ENCODE results near the gene PRDX2.

PRDX2 gene

GRCh38 chr19:12782424-12783290, 18.9 kb downstream of the PRDX2 start:
- Mint-ChIP-seq H3K9me3 (no peaks in the 10 kb centered on the region), H3K27ac (peak overlapping the region; percentile 97), H3K36me3 (ENCODE audit: low read depth) (no peaks in the 10 kb centered on the region), H3K4me1 (ENCODE audit: low read depth) (peaks cover 43% of the 10 kb centered on the region), H3K4me3 (no peak overlapping the region), H3K27me3 (no peaks in the 10 kb centered on the region)

- H3K9me3 Mint-ChIP-seq = no peaks in the 10 kb centered on the region
- H3K27ac Mint-ChIP-seq = peak overlapping the region; percentile 97
- no peaks in the 10 kb centered on the region for H3K36me3 Mint-ChIP-seq (ENCODE audit: low read depth)
Observed at GRCh38 chr19:12782174-12782423, 19.5 kb downstream of the PRDX2 start.

GRCh38 chr19:12779162-12779993, 22.2 kb downstream of the PRDX2 start:
- Mint-ChIP-seq H3K36me3 (ENCODE audit: low read depth) (no peaks in the 10 kb centered on the region), H3K4me1 (ENCODE audit: low read depth) (peaks cover 36% of the 10 kb centered on the region), H3K9me3 (no peaks in the 10 kb centered on the region), H3K4me3 (peak overlapping the region; percentile 67), H3K27ac (peak overlapping the region; percentile 91), H3K27me3 (no peaks in the 10 kb centered on the region)

More at GRCh38 chr19:12782174-12782423, 19.5 kb downstream of the PRDX2 start:
- Mint-ChIP-seq H3K4me1 (ENCODE audit: low read depth) (peaks cover 42% of the 10 kb centered on the region), H3K27me3 (no peaks in the 10 kb centered on the region), H3K4me3 (no peak overlapping the region)

- Mint-ChIP-seq H3K36me3 (ENCODE audit: low read depth) (no peaks in the 10 kb centered on the region), H3K9me3 (no peaks in the 10 kb centered on the region), H3K27me3 (no peaks in the 10 kb centered on the region), H3K4me3 (peak overlapping the region; percentile 89), H3K27ac (peak overlapping the region; percentile 91), H3K4me1 (ENCODE audit: low read depth) (peaks cover 38% of the 10 kb centered on the region)
Observed at GRCh38 chr19:12778905-12779161, 22.8 kb downstream of the PRDX2 start.

GRCh38 chr19:12778017-12778904, 23.3 kb downstream of the PRDX2 start:
- peak overlapping the region; percentile 89 for H3K4me3 Mint-ChIP-seq
- H3K4me1 Mint-ChIP-seq (ENCODE audit: low read depth) = peaks cover 43% of the 10 kb centered on the region
- no peaks in the 10 kb centered on the region for H3K9me3 Mint-ChIP-seq
- H3K27me3 Mint-ChIP-seq = no peaks in the 10 kb centered on the region
- no peaks in the 10 kb centered on the region for H3K36me3 Mint-ChIP-seq (ENCODE audit: low read depth)
- H3K27ac Mint-ChIP-seq = peak overlapping the region; percentile 91

GRCh38 chr19:12777217-12778016, 24.2 kb downstream of the PRDX2 start:
- no peaks in the 10 kb centered on the region for H3K27me3 Mint-ChIP-seq
- no peaks in the 10 kb centered on the region for H3K36me3 Mint-ChIP-seq (ENCODE audit: low read depth)
- H3K9me3 Mint-ChIP-seq = no peaks in the 10 kb centered on the region
- peak overlapping the region; percentile 91 for H3K27ac Mint-ChIP-seq
- peaks cover 43% of the 10 kb centered on the region for H3K4me1 Mint-ChIP-seq (ENCODE audit: low read depth)
- H3K4me3 Mint-ChIP-seq = peak overlapping the region; percentile 89

- peak within 1 kb of the TSS; percentile 74 for H3K4me3 Mint-ChIP-seq
- H3K27me3 Mint-ChIP-seq = no peaks in the 10 kb centered on the region
- H3K9me3 Mint-ChIP-seq = no peaks in the 10 kb centered on the region
- no peaks in the 10 kb centered on the region for H3K36me3 Mint-ChIP-seq (ENCODE audit: low read depth)
- peaks cover 32% of the 10 kb centered on the region for H3K4me1 Mint-ChIP-seq (ENCODE audit: low read depth)
- H3K27ac Mint-ChIP-seq = peak within 1 kb of the TSS; percentile 74
Observed at GRCh38 chr19:12774588-12775555, 26.7 kb downstream of the PRDX2 start, which contains the start of gene HOOK2. HOOK2 (minus strand) TSS chr19:12775552; CDS start chr19:12775449, 103 bp downstream.

GRCh38 chr19:12773571-12773970, 28.0 kb downstream of the PRDX2 start:
- Mint-ChIP-seq H3K27me3 (no peaks in the 10 kb centered on the region), H3K27ac (no peak overlapping the region), H3K9me3 (no peaks in the 10 kb centered on the region), H3K4me3 (no peak overlapping the region), H3K4me1 (ENCODE audit: low read depth) (peaks cover 20% of the 10 kb centered on the region), H3K36me3 (ENCODE audit: low read depth) (no peaks in the 10 kb centered on the region)

GRCh38 chr19:12772323-12772722, 29.3 kb downstream of the PRDX2 start:
- Mint-ChIP-seq H3K4me1 (ENCODE audit: low read depth) (peaks cover 13% of the 10 kb centered on the region), H3K4me3 (no peak overlapping the region), H3K9me3 (no peaks in the 10 kb centered on the region), H3K27ac (no peak overlapping the region), H3K36me3 (ENCODE audit: low read depth) (no peaks in the 10 kb centered on the region), H3K27me3 (no peaks in the 10 kb centered on the region)

GRCh38 chr19:12770922-12771321, 30.7 kb downstream of the PRDX2 start:
- H3K9me3 Mint-ChIP-seq = no peaks in the 10 kb centered on the region
- no peaks in the 10 kb centered on the region for H3K27me3 Mint-ChIP-seq
- H3K4me1 Mint-ChIP-seq (ENCODE audit: low read depth) = peaks cover 11% of the 10 kb centered on the region
- no peak overlapping the region for H3K27ac Mint-ChIP-seq
- no peak overlapping the region for H3K4me3 Mint-ChIP-seq
- no peaks in the 10 kb centered on the region for H3K36me3 Mint-ChIP-seq (ENCODE audit: low read depth)

- Mint-ChIP-seq H3K27ac (no peak overlapping the region), H3K27me3 (no peaks in the 10 kb centered on the region), H3K9me3 (no peaks in the 10 kb centered on the region), H3K4me1 (ENCODE audit: low read depth) (peaks cover 11% of the 10 kb centered on the region), H3K36me3 (ENCODE audit: low read depth) (no peaks in the 10 kb centered on the region), H3K4me3 (peak overlapping the region; percentile 20)
Observed at GRCh38 chr19:12769689-12770088, 31.9 kb downstream of the PRDX2 start.

- Mint-ChIP-seq H3K27me3 (no peaks in the 10 kb centered on the region), H3K27ac (no peak overlapping the region), H3K4me1 (ENCODE audit: low read depth) (peaks cover 4% of the 10 kb centered on the region), H3K36me3 (ENCODE audit: low read depth) (no peaks in the 10 kb centered on the region), H3K9me3 (no peaks in the 10 kb centered on the region), H3K4me3 (no peak overlapping the region)
Observed at GRCh38 chr19:12767666-12768065, 33.9 kb downstream of the PRDX2 start.

- Mint-ChIP-seq H3K4me3 (no peak overlapping the region), H3K4me1 (ENCODE audit: low read depth) (peaks cover 4% of the 10 kb centered on the region), H3K27ac (no peak overlapping the region), H3K27me3 (no peaks in the 10 kb centered on the region), H3K36me3 (ENCODE audit: low read depth) (no peaks in the 10 kb centered on the region), H3K9me3 (no peaks in the 10 kb centered on the region)
Observed at GRCh38 chr19:12767150-12767549, 34.5 kb downstream of the PRDX2 start.
